GM19397 (cell line): Measurements from ENCODE around the gene STT3B.
"Not testable (repeated sequence)": the region's sequence is repeated elsewhere in the genome, so short reads cannot be mapped to it uniquely, and the experiment has no call there.

ENCODE experiments used
- ATAC-seq: cut with Tn5 transposase; IDR thresholded peaks from one replicate; pipeline ENCODE4 v1.9.1; 2021; ENCODE audit warnings: mild to moderate bottlenecking, moderate library complexity; ENCODE audit not compliant: unreplicated experiment

Gene STT3B

DNA sequence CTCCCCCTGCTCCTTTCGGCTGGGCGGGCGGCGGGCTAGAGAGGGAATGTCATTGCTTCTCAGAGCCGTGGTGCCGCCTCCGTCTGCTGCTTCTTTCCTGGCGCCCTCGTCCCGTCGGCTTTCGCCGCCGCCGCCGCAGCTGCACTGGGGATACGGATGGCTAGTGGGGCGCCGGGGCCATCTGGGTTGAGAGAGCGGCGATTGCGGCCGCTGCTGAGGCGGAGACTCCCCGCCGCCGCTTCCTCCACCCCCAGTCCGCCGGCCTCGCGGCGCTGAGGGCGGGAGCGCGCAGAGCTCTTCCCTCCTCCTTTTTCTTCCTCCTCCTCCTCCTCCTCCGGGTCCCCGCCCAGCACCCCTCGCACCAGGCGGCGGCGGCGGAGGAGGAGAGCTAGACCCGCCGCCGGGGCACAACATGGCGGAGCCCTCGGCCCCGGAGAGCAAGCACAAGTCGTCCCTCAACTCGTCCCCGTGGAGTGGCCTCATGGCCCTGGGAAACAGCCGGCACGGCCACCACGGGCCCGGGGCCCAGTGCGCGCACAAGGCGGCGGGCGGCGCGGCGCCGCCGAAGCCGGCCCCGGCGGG, at the start of gene STT3B:
TSS of gene STT3B (plus strand) at position 339 of the 582 bp plus-strand sequence. CDS start at position 413, 74 bp downstream.
- ATAC-seq: peak; percentile 50

GRCh38 chr3:31483776-31484175, 48.9 kb upstream of the STT3B start:
- no peak for ATAC-seq

GRCh38 chr3:31485196-31485595, 47.5 kb upstream of the STT3B start:
- no peak for ATAC-seq

- no peak for ATAC-seq
These were observed 45.7 kb upstream of the STT3B start for GRCh38 chr3:31486865-31487533.

- no peak for ATAC-seq
These were observed 44.2 kb upstream of the STT3B start for GRCh38 chr3:31488475-31489017.

DNA sequence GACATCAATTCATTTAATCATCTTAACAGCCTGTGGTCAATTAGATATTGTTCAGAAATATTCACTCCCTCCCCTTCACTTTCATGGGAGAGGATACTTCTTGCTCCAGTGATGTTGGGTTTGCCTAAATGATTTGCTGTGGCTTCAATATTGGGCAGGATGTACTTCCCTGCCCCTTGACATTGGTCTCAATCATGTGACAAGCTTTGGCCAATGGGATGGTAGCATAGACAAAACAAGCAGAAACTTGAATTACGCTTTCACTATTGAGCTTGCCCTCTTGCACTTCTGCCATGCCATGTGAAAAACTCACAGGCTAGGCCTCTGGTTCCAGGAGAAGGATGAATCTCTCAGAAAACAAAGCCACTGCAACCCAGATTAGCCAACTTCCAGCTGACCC, 42.2 kb upstream of the STT3B start:
- ATAC-seq: no peak

DNA sequence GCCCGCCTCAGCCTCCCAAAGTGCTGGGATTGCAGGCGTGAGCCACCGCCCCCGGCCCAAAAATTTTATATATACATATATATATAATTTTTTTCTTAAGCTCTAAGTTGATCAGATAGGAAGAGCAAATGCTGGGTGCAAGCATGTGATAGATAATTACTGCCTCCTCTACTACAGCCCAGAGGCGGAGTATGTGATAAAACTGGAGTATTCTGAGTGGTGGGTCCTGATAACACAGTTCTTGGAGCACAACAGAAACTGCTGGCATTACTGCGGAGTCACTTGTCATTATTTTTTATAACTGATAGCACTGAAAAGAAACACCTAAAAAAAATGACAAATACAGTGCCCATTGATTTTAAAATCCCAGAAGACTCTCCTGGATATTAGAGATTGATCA, 41.1 kb upstream of the STT3B start:
- ATAC-seq: no peak

DNA sequence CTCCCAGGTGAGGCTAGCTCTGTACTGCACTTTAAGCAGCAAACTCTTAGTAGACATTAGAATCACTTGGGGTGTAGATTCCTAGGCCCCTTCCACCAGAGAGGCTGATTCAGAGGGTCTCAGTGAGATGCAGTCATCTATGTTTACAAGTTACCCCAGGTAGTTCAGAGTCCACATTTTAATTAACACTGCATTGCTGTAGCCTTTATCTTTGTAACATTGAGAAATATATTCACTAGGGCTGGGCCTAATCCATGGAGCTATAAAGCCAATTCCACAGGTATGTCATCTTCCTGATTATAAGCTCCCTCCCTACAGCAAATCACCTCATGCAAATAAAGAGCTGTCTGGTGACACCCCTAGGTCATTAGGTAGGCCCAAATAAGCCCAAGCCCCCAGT, 39.6 kb upstream of the STT3B start:
- no peak for ATAC-seq

- ATAC-seq: no peak
These were observed 36.6 kb upstream of the STT3B start for GRCh38 chr3:31495971-31496665.

DNA sequence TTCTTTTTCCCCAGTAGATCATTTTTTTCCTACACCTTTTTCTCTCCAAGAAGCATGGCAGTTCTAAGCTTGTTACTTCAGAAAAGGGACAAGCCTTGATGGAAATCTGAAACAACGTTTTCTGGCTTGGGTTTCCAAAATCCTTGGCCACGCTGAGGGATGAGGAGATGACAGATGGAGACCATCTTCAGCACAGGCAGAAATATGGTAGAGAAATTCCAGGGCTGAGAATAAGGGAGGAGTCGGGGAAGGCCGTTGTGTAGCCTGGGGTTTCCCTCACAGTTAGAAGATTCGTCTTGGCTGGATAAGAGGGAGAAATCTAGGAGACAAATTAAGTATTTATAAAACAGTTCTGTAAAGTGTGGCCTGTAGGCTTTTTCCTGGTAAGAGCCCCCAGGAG, 33.9 kb upstream of the STT3B start:
- ATAC-seq: no peak

- ATAC-seq: no peak
These were observed 33.4 kb upstream of the STT3B start for GRCh38 chr3:31499281-31499680.

GRCh38 chr3:31502803-31503221, 29.9 kb upstream of the STT3B start:
- ATAC-seq: no peak

DNA sequence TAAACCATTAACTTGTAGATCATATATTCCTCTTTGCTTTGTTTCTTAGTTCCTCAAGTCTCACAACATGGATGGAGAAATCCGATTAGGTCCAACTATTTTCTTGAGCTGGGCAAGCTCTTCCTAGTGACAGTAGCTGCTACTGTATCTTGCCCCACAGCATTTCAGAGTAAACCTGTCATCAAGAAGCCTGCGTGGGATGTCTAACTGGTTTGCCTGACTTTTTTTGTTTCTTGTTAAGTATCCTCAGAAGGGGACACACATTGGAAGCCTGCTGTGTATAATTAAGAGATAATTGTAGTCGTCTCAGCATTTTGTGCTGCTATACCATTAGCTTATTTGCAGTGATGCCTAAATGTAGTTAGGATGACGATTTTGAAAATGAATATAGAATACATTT, 29.3 kb upstream of the STT3B start:
- ATAC-seq: no peak

DNA sequence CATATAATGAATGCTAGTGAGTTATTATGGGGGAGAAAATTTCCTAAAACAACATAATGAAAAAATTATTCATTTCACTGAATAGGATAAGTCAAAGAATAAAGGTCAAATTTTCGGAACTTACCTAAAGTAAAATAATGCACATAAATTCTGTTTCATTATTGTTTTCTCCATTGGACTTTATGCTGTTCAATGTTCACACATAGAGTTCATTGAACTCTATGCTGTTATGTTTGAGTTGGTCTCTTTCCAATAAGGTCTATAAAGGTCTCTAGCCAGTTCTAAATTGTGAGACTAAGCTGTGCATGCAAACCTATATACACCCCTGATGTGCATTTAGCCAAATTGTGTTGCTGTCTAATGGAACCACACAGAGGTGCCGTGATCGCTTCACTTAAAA, 28.5 kb upstream of the STT3B start:
- ATAC-seq: no peak

DNA sequence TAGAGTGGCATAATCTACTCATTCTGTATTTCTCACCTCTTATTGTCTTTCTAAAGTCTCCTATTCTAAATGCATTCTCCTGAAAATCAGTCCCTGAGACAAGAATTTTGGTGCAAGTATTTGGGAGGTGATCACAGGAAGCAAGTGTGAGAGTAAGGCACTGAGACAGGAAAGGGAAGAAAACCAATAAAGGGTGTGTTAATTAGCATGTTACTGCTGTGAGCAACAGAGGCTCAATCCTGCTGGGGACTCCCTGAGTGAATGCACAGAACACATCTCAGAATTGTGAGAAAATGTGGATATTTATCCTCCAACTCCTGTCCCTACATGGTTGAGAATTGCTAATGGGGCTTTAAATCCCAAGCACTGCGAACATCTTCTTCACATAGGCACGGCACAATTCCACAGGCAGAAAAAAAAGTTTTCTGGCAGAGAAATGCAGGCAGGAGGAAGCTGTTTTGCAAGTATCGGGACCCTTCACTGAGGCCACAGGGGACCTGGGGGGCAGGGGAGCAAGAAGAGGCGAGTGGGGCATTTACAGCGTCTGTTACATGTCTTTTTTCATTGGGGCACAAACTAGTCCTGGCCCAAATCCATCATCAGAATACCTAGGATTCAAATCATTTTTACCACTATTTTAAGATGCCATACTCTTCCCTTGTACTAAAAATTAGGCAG, 27.2 kb upstream of the STT3B start:
- no peak for ATAC-seq

DNA sequence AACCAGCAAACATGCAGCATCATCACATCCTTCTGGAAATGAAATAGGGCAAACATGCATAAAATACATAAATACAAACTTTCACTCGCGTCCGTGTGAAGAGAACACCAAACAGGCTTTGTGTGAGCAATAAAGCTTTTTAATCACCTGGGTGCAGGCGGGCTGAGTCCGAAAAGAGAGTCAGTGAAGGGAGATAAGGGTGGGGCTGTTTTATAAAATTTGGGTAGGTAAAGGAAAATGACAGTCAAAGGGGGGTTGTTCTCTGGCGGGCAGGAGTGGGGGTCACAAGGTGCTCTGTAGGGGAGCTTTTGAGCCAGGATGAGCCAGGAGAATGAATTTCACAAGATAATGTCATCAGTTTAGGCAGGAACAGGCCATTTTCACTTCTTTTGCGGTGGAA, 26.2 kb upstream of the STT3B start:
- not testable (repeated sequence) for ATAC-seq

GRCh38 chr3:31508452-31509146, 24.1 kb upstream of the STT3B start:
- no peak for ATAC-seq

DNA sequence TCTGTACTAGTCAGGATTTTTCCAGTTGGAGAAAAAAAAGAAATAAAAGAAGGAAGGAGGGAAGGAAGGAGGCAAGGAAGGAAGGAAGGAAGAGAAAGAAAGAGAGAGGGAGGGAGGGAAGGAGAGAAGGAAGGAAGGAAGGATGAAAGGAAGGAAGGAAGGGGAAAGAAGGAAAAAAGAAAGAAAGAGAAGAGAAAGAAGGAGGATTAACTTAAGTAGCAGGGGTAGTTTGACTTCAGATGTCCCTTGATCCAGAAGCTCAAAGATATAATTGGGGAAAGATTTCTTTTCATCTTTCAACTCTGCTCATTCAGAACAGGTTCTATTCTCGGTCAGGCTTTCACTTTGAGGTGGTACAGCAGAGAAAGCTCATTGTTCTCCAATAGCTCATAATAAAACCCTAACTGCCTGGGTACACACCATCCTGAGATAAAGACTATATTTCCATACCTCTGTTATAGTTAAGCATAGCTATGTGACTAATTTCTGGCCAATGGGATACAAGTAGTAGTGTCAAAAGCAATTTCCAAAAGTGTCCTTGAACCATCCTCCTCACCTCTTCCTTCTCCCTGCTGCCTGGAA, 23.5 kb upstream of the STT3B start:
- ATAC-seq: no peak

DNA sequence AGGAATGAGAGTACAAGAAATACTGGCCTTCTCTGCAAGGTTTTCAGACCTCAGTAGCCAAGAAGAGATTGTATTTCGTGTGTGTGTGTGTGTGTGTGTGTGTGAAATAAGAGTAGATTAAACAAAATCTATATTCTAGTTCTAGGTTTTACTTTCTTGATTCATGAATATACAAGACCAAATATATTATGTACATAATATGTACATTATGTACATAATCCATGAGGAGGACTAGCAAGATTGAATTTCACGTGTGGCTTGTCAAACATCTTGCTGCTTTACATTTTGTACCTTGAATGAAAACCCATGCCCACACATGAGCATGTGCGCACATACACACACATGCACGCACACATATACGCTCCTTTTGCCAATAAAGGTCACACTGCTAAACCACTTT, 18.2 kb upstream of the STT3B start:
- ATAC-seq: no peak

DNA sequence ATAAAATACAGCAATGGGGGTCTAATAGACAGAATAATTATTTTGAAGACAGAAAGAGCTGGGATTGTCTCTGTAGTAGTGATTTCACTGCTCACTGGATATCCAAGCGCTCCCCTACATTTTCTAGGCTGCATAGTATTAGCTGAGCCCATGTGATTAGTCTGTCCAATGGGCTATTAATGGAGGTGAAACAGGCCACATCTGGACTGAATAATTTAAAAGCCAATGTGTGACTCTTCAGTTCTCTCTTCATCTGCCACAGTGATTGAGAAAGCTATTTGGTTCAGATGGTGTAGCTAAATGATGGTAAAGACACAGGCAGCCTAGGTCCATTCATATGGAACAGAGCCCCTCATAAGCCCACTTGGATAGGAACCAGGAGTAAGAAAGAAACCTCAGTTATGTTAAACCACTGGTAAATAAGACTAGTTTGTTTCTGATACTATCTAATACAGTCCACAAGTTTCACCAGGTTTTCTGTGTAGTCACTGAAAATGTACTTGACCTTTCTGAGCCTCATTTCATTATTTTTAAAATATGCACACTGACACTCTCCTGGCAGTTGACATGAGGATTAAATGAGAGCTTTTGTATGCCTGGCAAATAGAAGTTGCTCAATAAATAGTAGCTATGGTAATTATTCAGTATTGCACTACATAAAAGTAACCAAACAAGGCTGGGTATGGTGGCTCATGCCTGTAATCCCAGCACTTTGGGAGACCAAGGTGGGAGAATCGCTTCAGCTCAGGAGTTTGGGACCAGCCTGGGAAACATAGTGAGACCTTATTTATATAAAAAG, 17.0 kb upstream of the STT3B start:
- ATAC-seq: no peak
